ENCODE data around the gene KIAA0825. TPM values are rescaled to one million over a fixed set of nuclear protein-coding genes. Genes with fewer than 3 reads are reported as not detected.

Gene KIAA0825
- total RNA-seq, 1 donor from 2014 or later = 0.26 TPM

GRCh38 chr5:94545870-94546625, 72.4 kb downstream of the KIAA0825 start:
- no peaks in the 10 kb centered on the region for H3K27me3 ChIP-seq (ENCODE audit: control insufficient read depth, insufficient read depth, low read length)
- no peaks in the 10 kb centered on the region for H3K36me3 ChIP-seq (ENCODE audit: control insufficient read depth, insufficient read depth, low read length)
- TF ChIP-seq CTCF (IDR thresholded peaks at IDR 0.05; ENCODE audit: insufficient read depth, low read length, severe bottlenecking) = no peak
- H3K4me3 ChIP-seq (ENCODE audit: low read depth, low read length) = no peak overlapping the region
- DNase-seq (ENCODE audit: low read depth) (no peak), FAIRE-seq (no peak)

- TF ChIP-seq CTCF (IDR thresholded peaks at IDR 0.05; ENCODE audit: insufficient read depth, low read length, severe bottlenecking) = no peak
- FAIRE-seq = no peak
These were observed 73.4 kb downstream of the KIAA0825 start for GRCh38 chr5:94544875-94545547.

GRCh38 chr5:94544031-94544650, 74.3 kb downstream of the KIAA0825 start:
- no peak for FAIRE-seq
- peak; percentile 38 for DNase-seq (ENCODE audit: low read depth)
- no peak for TF ChIP-seq CTCF (IDR thresholded peaks at IDR 0.05; ENCODE audit: insufficient read depth, low read length, severe bottlenecking)
- Histone ChIP-seq H3K36me3 (ENCODE audit: control insufficient read depth, insufficient read depth, low read length) (no peaks in the 10 kb centered on the region), H3K27me3 (ENCODE audit: control insufficient read depth, insufficient read depth, low read length) (no peaks in the 10 kb centered on the region), H3K4me3 (ENCODE audit: low read depth, low read length) (no peak overlapping the region)

More at GRCh38 chr5:94544875-94545547, 73.4 kb downstream of the KIAA0825 start:
- Histone ChIP-seq H3K4me3 (ENCODE audit: low read depth, low read length) (no peak overlapping the region), H3K27me3 (ENCODE audit: control insufficient read depth, insufficient read depth, low read length) (no peaks in the 10 kb centered on the region), H3K36me3 (ENCODE audit: control insufficient read depth, insufficient read depth, low read length) (no peaks in the 10 kb centered on the region)
- no peak for DNase-seq (ENCODE audit: low read depth)

GRCh38 chr5:94540856-94541494, 77.4 kb downstream of the KIAA0825 start:
- H3K27me3 ChIP-seq (ENCODE audit: control insufficient read depth, insufficient read depth, low read length) = no peaks in the 10 kb centered on the region
- FAIRE-seq (no peak), DNase-seq (ENCODE audit: low read depth) (no peak)
- no peak for TF ChIP-seq CTCF (IDR thresholded peaks at IDR 0.05; ENCODE audit: insufficient read depth, low read length, severe bottlenecking)
- H3K4me3 ChIP-seq (ENCODE audit: low read depth, low read length) = no peak overlapping the region
- H3K36me3 ChIP-seq (ENCODE audit: control insufficient read depth, insufficient read depth, low read length) = no peaks in the 10 kb centered on the region

GRCh38 chr5:94538260-94538659, 80.1 kb downstream of the KIAA0825 start:
- no peaks in the 10 kb centered on the region for H3K27me3 ChIP-seq (ENCODE audit: control insufficient read depth, insufficient read depth, low read length)
- H3K4me3 ChIP-seq (ENCODE audit: low read depth, low read length) = no peak overlapping the region
- TF ChIP-seq CTCF (IDR thresholded peaks at IDR 0.05; ENCODE audit: insufficient read depth, low read length, severe bottlenecking) = no peak
- DNase-seq (ENCODE audit: low read depth) (no peak), FAIRE-seq (no peak)
- H3K36me3 ChIP-seq (ENCODE audit: control insufficient read depth, insufficient read depth, low read length) = no peaks in the 10 kb centered on the region

Data from bronchial epithelial cell (primary cell).